Activated B cell treated with CpG ODN at 0.5 μM for 24 hours (primary cell): Measurements from ENCODE around the gene TMEM43. TPM values are rescaled to one million over a fixed set of nuclear protein-coding genes. Genes with fewer than 3 reads are reported as not detected.

ENCODE experiments used
- ATAC-seq: fragments of 200-7000 bp; cut with Tn5 transposase; one replicate; pipeline ENCODE4 v1.10.0; 2021; ENCODE audit warnings: low read depth, mild to moderate bottlenecking, moderate library complexity
- CTCF ChIA-PET: fragments of 350-600 bp; sonication (Branson Sonifier 250); formaldehyde crosslinking; loops from one replicate; lab custom pipeline; 2021; ENCODE audit warnings: antibody characterized with exemption; lab: Charles Lee
- POLR2A ChIA-PET: fragments of 350-600 bp; sonication (Branson Sonifier 250); formaldehyde crosslinking; loops from one replicate; lab custom pipeline; 2021; ENCODE audit warnings: antibody characterized with exemption; lab: Charles Lee
- DNase-seq: peaks from one replicate; pipeline ENCODE4 v3.0.0; 2022
- H3K27ac Mint-ChIP-seq: one replicate; pipeline ENCODE4 v1.8.0; 2020; ENCODE audit warnings: mixed read lengths
- H3K27me3 Mint-ChIP-seq: one replicate; pipeline ENCODE4 v1.8.0; 2021; ENCODE audit warnings: mixed read lengths
- H3K36me3 Mint-ChIP-seq: one replicate; pipeline ENCODE4 v1.8.0; 2021; ENCODE audit warnings: low read depth, mixed read lengths
- H3K4me1 Mint-ChIP-seq: one replicate; pipeline ENCODE4 v1.8.0; 2021; ENCODE audit warnings: mixed read lengths
- H3K4me3 Mint-ChIP-seq: one replicate; pipeline ENCODE4 v1.8.0; 2020; ENCODE audit warnings: mild to moderate bottlenecking, mixed read lengths
- H3K9me3 Mint-ChIP-seq: one replicate; pipeline ENCODE4 v1.8.0; 2020; ENCODE audit warnings: mixed read lengths
- intact Hi-C: fragments of 100-400 bp; cut with micrococcal nuclease; formaldehyde crosslinking; loops from one replicate; pipeline ENCODE4 v1.15.1; 2024
- total RNA-seq: library from RNA; stranded (reverse); gene quantifications from 2 replicates; pipeline ENCODE4 v1.2.3, GENCODE V29; 2022
- TF ChIP-seq, protein P1 (sequence below): fragments of 200-600 bp; IDR thresholded peaks from one replicate; pipeline ENCODE4 v1.8.0; 2022; ENCODE audit warnings: antibody characterized with exemption, mild to moderate bottlenecking

Gene TMEM43
- total RNA-seq, 1 donor from 2014 or later = 32.3 TPM

GRCh38 chr3:14170531-14171159, 45.8 kb downstream of the TMEM43 start:
- no peak overlapping the region for H3K27ac Mint-ChIP-seq
- intact Hi-C loops = loop anchor here (10.0 kb wide), 1 partner anchor 676 kb away; no protein-coding TSS in a partner anchor
- CTCF ChIA-PET = no interaction called here
- ATAC-seq = no peak
- no peaks in the 10 kb centered on the region for H3K27me3 Mint-ChIP-seq
- H3K4me3 Mint-ChIP-seq = no peak overlapping the region
- peaks cover 26% of the 10 kb centered on the region for H3K4me1 Mint-ChIP-seq
- POLR2A ChIA-PET = no interaction called here
- no peaks in the 10 kb centered on the region for H3K9me3 Mint-ChIP-seq
- DNase-seq = no peak
- H3K36me3 Mint-ChIP-seq = peaks cover 76% of the 10 kb centered on the region
- TF ChIP-seq, protein P1, sequence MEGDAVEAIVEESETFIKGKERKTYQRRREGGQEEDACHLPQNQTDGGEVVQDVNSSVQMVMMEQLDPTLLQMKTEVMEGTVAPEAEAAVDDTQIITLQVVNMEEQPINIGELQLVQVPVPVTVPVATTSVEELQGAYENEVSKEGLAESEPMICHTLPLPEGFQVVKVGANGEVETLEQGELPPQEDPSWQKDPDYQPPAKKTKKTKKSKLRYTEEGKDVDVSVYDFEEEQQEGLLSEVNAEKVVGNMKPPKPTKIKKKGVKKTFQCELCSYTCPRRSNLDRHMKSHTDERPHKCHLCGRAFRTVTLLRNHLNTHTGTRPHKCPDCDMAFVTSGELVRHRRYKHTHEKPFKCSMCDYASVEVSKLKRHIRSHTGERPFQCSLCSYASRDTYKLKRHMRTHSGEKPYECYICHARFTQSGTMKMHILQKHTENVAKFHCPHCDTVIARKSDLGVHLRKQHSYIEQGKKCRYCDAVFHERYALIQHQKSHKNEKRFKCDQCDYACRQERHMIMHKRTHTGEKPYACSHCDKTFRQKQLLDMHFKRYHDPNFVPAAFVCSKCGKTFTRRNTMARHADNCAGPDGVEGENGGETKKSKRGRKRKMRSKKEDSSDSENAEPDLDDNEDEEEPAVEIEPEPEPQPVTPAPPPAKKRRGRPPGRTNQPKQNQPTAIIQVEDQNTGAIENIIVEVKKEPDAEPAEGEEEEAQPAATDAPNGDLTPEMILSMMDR = no peak

GRCh38 chr3:14172496-14172895, 47.6 kb downstream of the TMEM43 start:
- no peak overlapping the region for H3K27ac Mint-ChIP-seq
- H3K4me3 Mint-ChIP-seq = no peak overlapping the region
- TF ChIP-seq, protein P1 = no peak
- ATAC-seq (no peak), DNase-seq (no peak)
- intact Hi-C loops = loop anchor here (10.0 kb wide), 1 partner anchor 678 kb away; no protein-coding TSS in a partner anchor
- peaks cover 42% of the 10 kb centered on the region for H3K4me1 Mint-ChIP-seq
- ChIA-PET CTCF (no interaction called here), POLR2A (interaction anchor here (0.7 kb wide), 1 partner anchor 45 kb away, joined by 3 read pairs; no protein-coding TSS in a partner anchor)
- H3K36me3 Mint-ChIP-seq = peaks cover 57% of the 10 kb centered on the region
- no peaks in the 10 kb centered on the region for H3K27me3 Mint-ChIP-seq
- no peaks in the 10 kb centered on the region for H3K9me3 Mint-ChIP-seq

- no peak for DNase-seq
- H3K36me3 Mint-ChIP-seq = peaks cover 46% of the 10 kb centered on the region
- no peak overlapping the region for H3K4me3 Mint-ChIP-seq
- intact Hi-C loops = loop anchor here (2.0 to 10.0 kb wide), 2 partner anchors 16 to 680 kb away; no protein-coding TSS in a partner anchor
- ATAC-seq = no peak
- H3K27ac Mint-ChIP-seq = peak overlapping the region; percentile 75
- TF ChIP-seq, protein P1 = no peak
- H3K27me3 Mint-ChIP-seq = no peaks in the 10 kb centered on the region
- ChIA-PET CTCF (no interaction called here), POLR2A (no interaction called here)
- H3K9me3 Mint-ChIP-seq = no peaks in the 10 kb centered on the region
- H3K4me1 Mint-ChIP-seq = peaks cover 59% of the 10 kb centered on the region
These were observed 49.6 kb downstream of the TMEM43 start for GRCh38 chr3:14174483-14174882.

DNA sequence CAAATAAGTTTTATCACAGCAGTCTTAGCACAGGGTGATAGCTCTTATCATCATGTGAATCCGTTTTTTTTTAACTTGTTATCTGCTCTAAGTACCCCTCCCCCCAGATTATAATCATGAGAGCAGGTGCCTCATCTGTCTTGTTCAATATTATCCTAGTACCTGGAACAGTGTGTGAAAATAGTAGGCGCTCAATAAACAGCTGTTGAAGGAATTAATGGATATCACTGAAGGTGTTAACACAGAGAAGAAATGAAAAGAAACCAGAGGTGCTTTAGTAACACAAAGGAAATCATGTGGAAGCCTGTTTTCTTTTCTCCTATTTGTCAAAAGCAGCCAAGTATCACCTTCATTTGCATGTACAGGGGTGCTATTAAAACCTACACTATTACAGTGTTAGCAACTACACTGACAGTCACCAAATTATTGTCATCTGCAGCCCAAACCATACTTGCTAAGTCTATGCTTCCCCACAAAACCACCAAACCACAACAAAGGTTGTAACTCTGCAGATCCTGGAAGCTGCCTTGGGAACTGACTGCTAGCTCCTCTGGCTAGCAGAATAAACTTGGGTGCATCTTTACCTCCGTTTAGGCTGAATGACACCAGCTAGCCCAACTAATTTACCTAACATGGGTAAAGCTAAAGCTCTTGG, 50.7 kb downstream of the TMEM43 start:
- Mint-ChIP-seq H3K36me3 (peaks cover 36% of the 10 kb centered on the region), H3K27ac (peak overlapping the region; percentile 75), H3K27me3 (no peaks in the 10 kb centered on the region), H3K9me3 (no peaks in the 10 kb centered on the region), H3K4me1 (peaks cover 61% of the 10 kb centered on the region), H3K4me3 (peak overlapping the region; percentile 42)
- intact Hi-C loops = loop anchor here (2.0 to 10.0 kb wide), 3 partner anchors 17 to 1693 kb away; partner anchors contain the start of gene TSEN2
- ChIA-PET CTCF (no interaction called here), POLR2A (interaction anchor here (0.5 to 1.2 kb wide), 5 partner anchors 50 to 1096 kb away, joined by 3 to 4 read pairs (median 3); partner anchors contain the start of genes CHCHD4 and TMEM43)
- DNase-seq (no peak), ATAC-seq (no peak)
- TF ChIP-seq, protein P1 = no peak
